WERI-Rb-1 (cell line): ENCODE results near the gene VPS54.
"Not testable (repeated sequence)": the region's sequence is repeated elsewhere in the genome, so short reads cannot be mapped to it uniquely, and the experiment has no call there.

Experiments
- DNase-seq: peaks from one replicate; pipeline ENCODE4 v3.0.0-alpha.2; 2020
- H3K27ac ChIP-seq: fragments of 250-450 bp; sonication (Bioruptor Pico); 2 replicates; pipeline ENCODE4 v1.5.1; 2020; ENCODE audit warnings: mild to moderate bottlenecking, moderate library complexity
- H3K27me3 ChIP-seq: fragments of 250-450 bp; sonication (Bioruptor Pico); 2 replicates; pipeline ENCODE4 v1.5.1; 2021; ENCODE audit warnings: mild to moderate bottlenecking, low read depth, moderate library complexity; ENCODE audit not compliant: insufficient read depth, severe bottlenecking
- H3K36me3 ChIP-seq: fragments of 250-450 bp; sonication (Bioruptor Pico); 2 replicates; pipeline ENCODE4 v1.5.1; 2020; ENCODE audit warnings: mild to moderate bottlenecking, moderate library complexity
- H3K4me3 ChIP-seq: 2 replicates; pipeline ENCODE4 v1.5.1; 2011; ENCODE audit warnings: low read depth, mild to moderate bottlenecking, control low read depth, low read length
- H3K9me3 ChIP-seq: fragments of 250-450 bp; sonication (Bioruptor Pico); 2 replicates; pipeline ENCODE4 v1.5.1; 2021; ENCODE audit warnings: mild to moderate bottlenecking, moderate library complexity; ENCODE audit not compliant: severe bottlenecking
- TF ChIP-seq, protein P1 (sequence below): IDR thresholded peaks from 2 replicates; pipeline ENCODE4 v1.5.1; 2011; ENCODE audit warnings: low read depth, mild to moderate bottlenecking, control low read depth, inconsistent platforms, low read length

Gene VPS54

DNA sequence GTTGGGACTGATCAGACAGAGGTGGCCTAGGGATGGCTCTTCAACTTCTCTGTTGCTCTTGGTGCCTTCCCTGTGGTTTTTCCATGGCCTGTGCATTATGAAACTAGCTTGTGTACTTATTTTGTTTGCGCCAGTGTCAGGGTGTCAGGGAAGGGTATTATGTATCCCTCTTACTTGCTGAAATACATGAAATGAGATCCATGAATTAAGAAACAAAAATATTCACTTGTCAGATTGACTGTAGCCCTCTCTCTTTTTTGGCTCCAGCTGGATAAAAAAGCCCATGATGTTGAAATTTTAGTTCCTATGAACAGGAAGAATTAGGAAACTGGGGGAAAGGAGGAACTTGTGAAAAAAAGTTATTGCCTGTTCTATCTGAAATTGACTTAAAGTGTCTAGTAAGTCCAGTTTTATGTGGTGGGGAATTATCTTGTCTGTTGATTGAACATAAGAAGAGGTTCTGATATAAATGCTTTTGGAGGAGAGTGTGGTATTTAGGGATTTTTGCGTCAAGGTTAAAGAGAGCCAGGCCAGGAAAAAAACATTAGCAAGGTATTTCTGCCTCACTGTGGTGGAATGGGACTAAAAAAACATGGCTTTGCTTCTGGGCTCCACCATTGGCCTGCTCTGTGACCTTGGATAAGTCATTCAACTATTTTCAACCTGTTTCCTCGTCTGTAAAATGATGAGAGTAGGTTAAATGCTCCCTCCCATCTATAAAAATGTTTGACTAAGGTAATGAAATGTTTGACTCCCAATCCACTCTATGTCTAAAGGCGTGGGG is 165.5 kb downstream of the VPS54 start:
- no peak for DNase-seq
- no peaks in the 10 kb centered on the region for H3K27me3 ChIP-seq
- no peak overlapping the region for H3K27ac ChIP-seq
- H3K9me3 ChIP-seq, result no peaks in the 10 kb centered on the region
- H3K36me3 ChIP-seq, result peaks cover 19% of the 10 kb centered on the region
- TF ChIP-seq, protein P1, sequence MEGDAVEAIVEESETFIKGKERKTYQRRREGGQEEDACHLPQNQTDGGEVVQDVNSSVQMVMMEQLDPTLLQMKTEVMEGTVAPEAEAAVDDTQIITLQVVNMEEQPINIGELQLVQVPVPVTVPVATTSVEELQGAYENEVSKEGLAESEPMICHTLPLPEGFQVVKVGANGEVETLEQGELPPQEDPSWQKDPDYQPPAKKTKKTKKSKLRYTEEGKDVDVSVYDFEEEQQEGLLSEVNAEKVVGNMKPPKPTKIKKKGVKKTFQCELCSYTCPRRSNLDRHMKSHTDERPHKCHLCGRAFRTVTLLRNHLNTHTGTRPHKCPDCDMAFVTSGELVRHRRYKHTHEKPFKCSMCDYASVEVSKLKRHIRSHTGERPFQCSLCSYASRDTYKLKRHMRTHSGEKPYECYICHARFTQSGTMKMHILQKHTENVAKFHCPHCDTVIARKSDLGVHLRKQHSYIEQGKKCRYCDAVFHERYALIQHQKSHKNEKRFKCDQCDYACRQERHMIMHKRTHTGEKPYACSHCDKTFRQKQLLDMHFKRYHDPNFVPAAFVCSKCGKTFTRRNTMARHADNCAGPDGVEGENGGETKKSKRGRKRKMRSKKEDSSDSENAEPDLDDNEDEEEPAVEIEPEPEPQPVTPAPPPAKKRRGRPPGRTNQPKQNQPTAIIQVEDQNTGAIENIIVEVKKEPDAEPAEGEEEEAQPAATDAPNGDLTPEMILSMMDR, result no peak
- H3K4me3 ChIP-seq, result no peak overlapping the region

- no peaks in the 10 kb centered on the region for H3K27me3 ChIP-seq
- H3K36me3 ChIP-seq, result peaks cover 3% of the 10 kb centered on the region
- TF ChIP-seq, protein P1, result no peak
- DNase-seq, result no peak
- no peak overlapping the region for H3K4me3 ChIP-seq
- no peaks in the 10 kb centered on the region for H3K9me3 ChIP-seq
- H3K27ac ChIP-seq, result no peak overlapping the region
Measured at GRCh38 chr2:63851691-63852311, 167.4 kb downstream of the VPS54 start.

DNA sequence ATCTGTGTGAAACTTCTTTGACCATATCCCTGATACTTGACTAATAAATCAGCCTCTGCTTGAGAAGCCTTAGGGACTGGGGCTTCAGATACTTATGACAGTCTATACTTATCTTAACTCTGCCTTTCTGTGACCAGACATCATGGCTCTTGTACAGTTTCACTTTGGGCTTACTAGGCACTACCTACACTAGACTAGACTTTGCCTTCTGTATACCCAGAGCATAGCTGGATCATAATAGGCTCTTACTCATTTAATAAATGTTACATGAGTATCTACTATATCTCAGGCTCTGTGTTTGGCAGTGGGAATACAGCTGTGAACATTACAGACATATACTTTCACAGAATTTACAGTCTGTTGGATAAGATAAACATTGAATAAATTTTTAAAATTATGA is 168.6 kb downstream of the VPS54 start:
- TF ChIP-seq, protein P1, result no peak
- no peak for DNase-seq
- H3K4me3 ChIP-seq, result no peak overlapping the region
- no peaks in the 10 kb centered on the region for H3K9me3 ChIP-seq
- H3K27me3 ChIP-seq, result no peaks in the 10 kb centered on the region
- no peaks in the 10 kb centered on the region; the same call in 1 of the 2 replicates for H3K36me3 ChIP-seq
- H3K27ac ChIP-seq, result no peak overlapping the region

- TF ChIP-seq, protein P1, result no peak
- no peak for DNase-seq
- Histone ChIP-seq H3K36me3 (no peaks in the 10 kb centered on the region; the same call in 1 of the 2 replicates), H3K9me3 (no peaks in the 10 kb centered on the region), H3K27me3 (no peaks in the 10 kb centered on the region), H3K27ac (no peak overlapping the region), H3K4me3 (no peak overlapping the region)
Measured at GRCh38 chr2:63850204-63850571, 169.0 kb downstream of the VPS54 start.

GRCh38 chr2:63849381-63850203 is 169.6 kb downstream of the VPS54 start:
- TF ChIP-seq, protein P1, result no peak
- no peaks in the 10 kb centered on the region for H3K27me3 ChIP-seq
- DNase-seq, result no peak
- H3K9me3 ChIP-seq, result no peaks in the 10 kb centered on the region
- no peaks in the 10 kb centered on the region; the same call in 1 of the 2 replicates for H3K36me3 ChIP-seq
- no peak overlapping the region for H3K4me3 ChIP-seq
- H3K27ac ChIP-seq, result no peak overlapping the region

- not testable (repeated sequence) for DNase-seq, H3K4me3 ChIP-seq, H3K27ac ChIP-seq, H3K9me3 ChIP-seq, H3K36me3 ChIP-seq, H3K27me3 ChIP-seq
Measured at GRCh38 chr2:63847571-63847970, 171.7 kb downstream of the VPS54 start.
